Measurements from ENCODE around the gene PRKCH.

Gene PRKCH

GRCh38 chr14:61368781-61369453, 47.5 kb downstream of the PRKCH start:
- no peak overlapping the region for H3K27ac ChIP-seq (ENCODE audit: low read length)
- 0 out of 2 replicates have a peak, but pooled peaks cover 4% of the 10 kb centered on the region for H3K4me1 ChIP-seq (ENCODE audit: insufficient read depth, low read length)
- H3K9me3 ChIP-seq (ENCODE audit: insufficient read depth, low read depth, low read length): peaks cover 17% of the 10 kb centered on the region; the same call in 1 of the 2 replicates
- H3K9ac ChIP-seq (ENCODE audit: low read depth, low read length): no peak overlapping the region
- no peak overlapping the region for H3K4me3 ChIP-seq (ENCODE audit: low read length)
- H3K27me3 ChIP-seq (ENCODE audit: insufficient read depth, low read length): no peaks in the 10 kb centered on the region
- no peaks in the 10 kb centered on the region for H3K36me3 ChIP-seq (ENCODE audit: insufficient read depth, low read depth, low read length)

- H3K4me3 ChIP-seq (ENCODE audit: low read length): no peak overlapping the region
- peaks cover 22% of the 10 kb centered on the region for H3K9me3 ChIP-seq (ENCODE audit: insufficient read depth, low read depth, low read length)
- no peaks in the 10 kb centered on the region for H3K36me3 ChIP-seq (ENCODE audit: insufficient read depth, low read depth, low read length)
- H3K4me1 ChIP-seq (ENCODE audit: insufficient read depth, low read length): 0 out of 2 replicates have a peak, but pooled peaks cover 4% of the 10 kb centered on the region
- no peak overlapping the region for H3K27ac ChIP-seq (ENCODE audit: low read length)
- H3K27me3 ChIP-seq (ENCODE audit: insufficient read depth, low read length): no peaks in the 10 kb centered on the region
- H3K9ac ChIP-seq (ENCODE audit: low read depth, low read length): no peak overlapping the region
Observed at GRCh38 chr14:61369454-61369810, 48.1 kb downstream of the PRKCH start.

- Histone ChIP-seq H3K4me3 (ENCODE audit: low read length) (no peak overlapping the region), H3K27ac (ENCODE audit: low read length) (no peak overlapping the region), H3K27me3 (ENCODE audit: insufficient read depth, low read length) (no peaks in the 10 kb centered on the region), H3K9me3 (ENCODE audit: insufficient read depth, low read depth, low read length) (peaks cover 35% of the 10 kb centered on the region), H3K4me1 (ENCODE audit: insufficient read depth, low read length) (0 out of 2 replicates have a peak, but pooled peaks cover 4% of the 10 kb centered on the region), H3K9ac (ENCODE audit: low read depth, low read length) (no peak overlapping the region), H3K36me3 (ENCODE audit: insufficient read depth, low read depth, low read length) (no peaks in the 10 kb centered on the region)
Observed at GRCh38 chr14:61372379-61372778, 51.0 kb downstream of the PRKCH start.

- peaks cover 35% of the 10 kb centered on the region for H3K9me3 ChIP-seq (ENCODE audit: insufficient read depth, low read depth, low read length)
- H3K27ac ChIP-seq (ENCODE audit: low read length): no peak overlapping the region
- H3K27me3 ChIP-seq (ENCODE audit: insufficient read depth, low read length): no peaks in the 10 kb centered on the region
- H3K4me1 ChIP-seq (ENCODE audit: insufficient read depth, low read length): 0 out of 2 replicates have a peak, but pooled peaks cover 3% of the 10 kb centered on the region
- H3K9ac ChIP-seq (ENCODE audit: low read depth, low read length): no peak overlapping the region
- H3K36me3 ChIP-seq (ENCODE audit: insufficient read depth, low read depth, low read length): no peaks in the 10 kb centered on the region
- H3K4me3 ChIP-seq (ENCODE audit: low read length): no peak overlapping the region
Observed at GRCh38 chr14:61372842-61373555, 51.6 kb downstream of the PRKCH start.

GRCh38 chr14:61374284-61374683, 52.9 kb downstream of the PRKCH start:
- Histone ChIP-seq H3K27ac (ENCODE audit: low read length) (no peak overlapping the region), H3K27me3 (ENCODE audit: insufficient read depth, low read length) (no peaks in the 10 kb centered on the region), H3K36me3 (ENCODE audit: insufficient read depth, low read depth, low read length) (no peaks in the 10 kb centered on the region), H3K4me1 (ENCODE audit: insufficient read depth, low read length) (no peaks in the 10 kb centered on the region), H3K4me3 (ENCODE audit: low read length) (no peak overlapping the region), H3K9ac (ENCODE audit: low read depth, low read length) (no peak overlapping the region), H3K9me3 (ENCODE audit: insufficient read depth, low read depth, low read length) (peaks cover 35% of the 10 kb centered on the region)

GRCh38 chr14:61375218-61375617, 53.8 kb downstream of the PRKCH start:
- Histone ChIP-seq H3K4me3 (ENCODE audit: low read length) (no peak overlapping the region), H3K36me3 (ENCODE audit: insufficient read depth, low read depth, low read length) (no peaks in the 10 kb centered on the region), H3K4me1 (ENCODE audit: insufficient read depth, low read length) (no peaks in the 10 kb centered on the region), H3K9ac (ENCODE audit: low read depth, low read length) (no peak overlapping the region), H3K9me3 (ENCODE audit: insufficient read depth, low read depth, low read length) (peaks cover 35% of the 10 kb centered on the region), H3K27ac (ENCODE audit: low read length) (no peak overlapping the region), H3K27me3 (ENCODE audit: insufficient read depth, low read length) (no peaks in the 10 kb centered on the region)

GRCh38 chr14:61376314-61376713, 54.9 kb downstream of the PRKCH start:
- Histone ChIP-seq H3K9ac (ENCODE audit: low read depth, low read length) (no peak overlapping the region), H3K9me3 (ENCODE audit: insufficient read depth, low read depth, low read length) (peaks cover 35% of the 10 kb centered on the region), H3K4me3 (ENCODE audit: low read length) (no peak overlapping the region), H3K4me1 (ENCODE audit: insufficient read depth, low read length) (no peaks in the 10 kb centered on the region), H3K27me3 (ENCODE audit: insufficient read depth, low read length) (no peaks in the 10 kb centered on the region), H3K27ac (ENCODE audit: low read length) (no peak overlapping the region), H3K36me3 (ENCODE audit: insufficient read depth, low read depth, low read length) (no peaks in the 10 kb centered on the region)

GRCh38 chr14:61377749-61378148, 56.4 kb downstream of the PRKCH start:
- no peaks in the 10 kb centered on the region for H3K36me3 ChIP-seq (ENCODE audit: insufficient read depth, low read depth, low read length)
- no peak overlapping the region for H3K4me3 ChIP-seq (ENCODE audit: low read length)
- peaks cover 30% of the 10 kb centered on the region for H3K9me3 ChIP-seq (ENCODE audit: insufficient read depth, low read depth, low read length)
- H3K9ac ChIP-seq (ENCODE audit: low read depth, low read length): no peak overlapping the region
- no peaks in the 10 kb centered on the region for H3K4me1 ChIP-seq (ENCODE audit: insufficient read depth, low read length)
- no peaks in the 10 kb centered on the region for H3K27me3 ChIP-seq (ENCODE audit: insufficient read depth, low read length)
- no peak overlapping the region for H3K27ac ChIP-seq (ENCODE audit: low read length)

GRCh38 chr14:61379639-61380184, 58.3 kb downstream of the PRKCH start:
- Histone ChIP-seq H3K27ac (ENCODE audit: low read length) (no peak overlapping the region), H3K4me1 (ENCODE audit: insufficient read depth, low read length) (no peaks in the 10 kb centered on the region), H3K36me3 (ENCODE audit: insufficient read depth, low read depth, low read length) (no peaks in the 10 kb centered on the region), H3K9ac (ENCODE audit: low read depth, low read length) (no peak overlapping the region), H3K9me3 (ENCODE audit: insufficient read depth, low read depth, low read length) (peaks cover 10% of the 10 kb centered on the region), H3K27me3 (ENCODE audit: insufficient read depth, low read length) (no peaks in the 10 kb centered on the region), H3K4me3 (ENCODE audit: low read length) (no peak overlapping the region)

GRCh38 chr14:61380984-61381383, 59.6 kb downstream of the PRKCH start:
- H3K27me3 ChIP-seq (ENCODE audit: insufficient read depth, low read length): no peaks in the 10 kb centered on the region
- H3K4me3 ChIP-seq (ENCODE audit: low read length): no peak overlapping the region
- no peak overlapping the region for H3K9ac ChIP-seq (ENCODE audit: low read depth, low read length)
- no peak overlapping the region for H3K27ac ChIP-seq (ENCODE audit: low read length)
- H3K36me3 ChIP-seq (ENCODE audit: insufficient read depth, low read depth, low read length): no peaks in the 10 kb centered on the region
- H3K4me1 ChIP-seq (ENCODE audit: insufficient read depth, low read length): no peaks in the 10 kb centered on the region
- no peaks in the 10 kb centered on the region for H3K9me3 ChIP-seq (ENCODE audit: insufficient read depth, low read depth, low read length)

GRCh38 chr14:61381553-61381952, 60.2 kb downstream of the PRKCH start:
- Histone ChIP-seq H3K9me3 (ENCODE audit: insufficient read depth, low read depth, low read length) (no peaks in the 10 kb centered on the region), H3K4me1 (ENCODE audit: insufficient read depth, low read length) (no peaks in the 10 kb centered on the region), H3K27me3 (ENCODE audit: insufficient read depth, low read length) (no peaks in the 10 kb centered on the region), H3K27ac (ENCODE audit: low read length) (no peak overlapping the region), H3K9ac (ENCODE audit: low read depth, low read length) (no peak overlapping the region), H3K4me3 (ENCODE audit: low read length) (no peak overlapping the region), H3K36me3 (ENCODE audit: insufficient read depth, low read depth, low read length) (no peaks in the 10 kb centered on the region)

GRCh38 chr14:61382842-61383241, 61.5 kb downstream of the PRKCH start:
- Histone ChIP-seq H3K27ac (ENCODE audit: low read length) (no peak overlapping the region), H3K36me3 (ENCODE audit: insufficient read depth, low read depth, low read length) (no peaks in the 10 kb centered on the region), H3K4me1 (ENCODE audit: insufficient read depth, low read length) (no peaks in the 10 kb centered on the region), H3K9me3 (ENCODE audit: insufficient read depth, low read depth, low read length) (no peaks in the 10 kb centered on the region), H3K27me3 (ENCODE audit: insufficient read depth, low read length) (no peaks in the 10 kb centered on the region), H3K4me3 (ENCODE audit: low read length) (no peak overlapping the region), H3K9ac (ENCODE audit: low read depth, low read length) (no peak overlapping the region)

Measured in iPS-20b (cell line).